ENCODE measurements around the gene KCNH2. TPM values are rescaled to one million over a fixed set of nuclear protein-coding genes. Genes with fewer than 3 reads are reported as not detected.
"Not testable (repeated sequence)": the region's sequence is repeated elsewhere in the genome, so short reads cannot be mapped to it uniquely, and the experiment has no call there.

The KCNH2 gene
- total RNA-seq, 1 donor from 2014 or later, result 107 TPM

GRCh38 chr7:150927157-150927955 lies 50.8 kb downstream of the KCNH2 start:
- no peak for ATAC-seq
- intact Hi-C loops (cut with micrococcal nuclease), result no loop called here
- DNase-seq, result no peak

DNA sequence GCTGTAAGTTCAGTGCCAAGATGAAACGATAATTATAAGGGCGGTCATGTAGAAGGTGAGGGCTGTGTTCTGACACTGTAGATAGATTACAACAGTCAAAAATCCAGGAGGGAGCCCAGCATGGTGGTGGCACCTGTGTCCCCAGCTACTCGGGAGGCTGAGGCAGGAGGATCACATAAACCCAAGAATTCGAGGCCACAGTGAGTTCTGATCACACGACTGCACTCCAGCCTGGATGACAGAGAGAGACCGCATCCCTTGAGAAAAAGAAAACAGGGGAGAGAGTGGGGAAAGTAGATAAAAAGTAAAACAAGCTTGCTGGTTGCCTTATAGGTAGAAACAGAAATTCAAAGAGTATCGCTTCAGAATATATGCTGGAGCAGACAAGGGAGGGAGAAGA lies 52.1 kb downstream of the KCNH2 start:
- ATAC-seq (no peak), DNase-seq (no peak)
- intact Hi-C loops (cut with micrococcal nuclease), result no loop called here

DNA sequence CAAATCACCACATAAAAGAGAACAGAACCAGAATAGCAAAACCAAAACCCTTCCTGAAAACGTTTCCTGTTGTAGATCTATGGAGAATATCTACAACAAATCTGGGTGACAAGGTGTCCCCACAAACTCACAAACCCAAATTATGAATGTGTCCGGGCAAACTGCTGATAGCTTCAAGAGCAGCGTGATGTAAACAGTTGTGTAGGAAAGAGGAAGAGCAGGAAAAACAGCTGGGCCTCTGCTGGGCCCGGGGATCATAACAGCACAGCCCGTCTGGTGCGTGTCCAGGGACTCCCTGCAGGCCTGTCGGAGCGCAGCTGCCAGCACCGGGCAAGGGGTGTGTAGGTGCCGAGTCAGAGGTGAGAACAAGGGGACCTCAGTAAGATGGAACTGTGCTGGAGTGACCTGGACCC lies 53.7 kb downstream of the KCNH2 start:
- DNase-seq, result no peak
- ATAC-seq, result no peak
- intact Hi-C loops (cut with micrococcal nuclease), result no loop called here

DNA sequence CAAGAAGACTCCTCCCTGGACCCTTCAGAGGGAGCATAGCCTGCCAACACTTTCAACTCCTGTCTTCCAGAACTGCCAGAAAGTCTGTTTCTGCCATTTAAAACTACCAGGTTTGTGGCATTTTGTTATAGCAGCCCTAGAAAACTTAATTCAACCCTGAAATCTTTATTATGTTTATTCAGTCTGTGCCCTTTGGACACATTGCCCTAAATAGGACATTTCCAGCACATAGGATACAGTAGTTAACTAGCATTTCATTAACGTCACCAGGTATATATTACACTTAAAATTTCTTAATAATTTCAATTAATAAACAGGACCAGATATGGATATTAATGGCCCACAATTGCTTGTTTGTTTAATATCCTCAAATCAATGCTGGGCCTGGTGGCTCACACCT lies 54.3 kb downstream of the KCNH2 start:
- intact Hi-C loops (cut with micrococcal nuclease), result no loop called here
- no peak for DNase-seq
- no peak for ATAC-seq

DNA sequence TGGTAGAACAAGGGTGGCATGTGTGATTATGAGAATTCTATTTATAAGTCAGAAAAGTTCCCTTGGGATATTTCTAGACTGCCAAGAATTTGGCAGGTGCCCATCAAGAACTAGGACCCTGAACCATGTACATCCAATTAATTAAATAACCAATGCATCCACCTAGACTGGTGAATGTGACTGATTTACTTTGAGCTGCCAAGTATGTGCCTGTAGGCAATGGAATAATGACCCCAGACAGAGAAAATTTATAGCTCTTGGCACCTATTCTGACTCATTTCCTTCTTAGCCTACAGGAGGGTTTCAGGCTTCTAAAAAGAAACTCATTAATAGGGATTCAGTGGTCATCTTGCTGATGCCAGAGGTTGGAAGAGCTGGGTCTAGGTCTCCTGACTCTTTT lies 54.9 kb downstream of the KCNH2 start:
- intact Hi-C loops (cut with micrococcal nuclease), result no loop called here
- DNase-seq, result no peak
- no peak for ATAC-seq

GRCh38 chr7:150919160-150919559 lies 59.0 kb downstream of the KCNH2 start:
- intact Hi-C loops (cut with micrococcal nuclease), result no loop called here
- ATAC-seq (no peak), DNase-seq (no peak)

- intact Hi-C loops (cut with micrococcal nuclease), result no loop called here
- ATAC-seq, result no peak
Measured at GRCh38 chr7:150918378-150918777, 59.7 kb downstream of the KCNH2 start.

DNA sequence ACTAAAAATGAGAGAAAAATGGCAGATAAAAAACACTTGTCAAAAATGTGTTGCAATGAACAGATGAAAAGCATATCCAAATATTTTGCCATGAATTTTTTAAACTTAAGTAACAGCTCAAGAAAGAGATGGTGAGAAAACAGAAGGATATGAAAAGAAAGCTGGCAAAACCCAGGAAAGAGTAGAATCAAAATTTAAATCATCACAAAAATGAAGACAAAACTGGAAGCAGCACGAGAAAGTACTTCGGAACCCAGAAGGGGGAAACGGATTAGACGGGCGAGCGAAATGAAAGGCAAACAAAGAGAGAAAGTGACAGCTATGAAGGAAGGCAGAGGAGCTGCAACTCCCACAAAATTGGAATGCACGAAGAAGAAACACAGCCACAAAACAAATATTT lies 60.2 kb downstream of the KCNH2 start:
- no peak for ATAC-seq
- intact Hi-C loops (cut with micrococcal nuclease), result no loop called here
- DNase-seq, result no peak

More at GRCh38 chr7:150918378-150918777, 59.7 kb downstream of the KCNH2 start:
- no peak for DNase-seq

DNA sequence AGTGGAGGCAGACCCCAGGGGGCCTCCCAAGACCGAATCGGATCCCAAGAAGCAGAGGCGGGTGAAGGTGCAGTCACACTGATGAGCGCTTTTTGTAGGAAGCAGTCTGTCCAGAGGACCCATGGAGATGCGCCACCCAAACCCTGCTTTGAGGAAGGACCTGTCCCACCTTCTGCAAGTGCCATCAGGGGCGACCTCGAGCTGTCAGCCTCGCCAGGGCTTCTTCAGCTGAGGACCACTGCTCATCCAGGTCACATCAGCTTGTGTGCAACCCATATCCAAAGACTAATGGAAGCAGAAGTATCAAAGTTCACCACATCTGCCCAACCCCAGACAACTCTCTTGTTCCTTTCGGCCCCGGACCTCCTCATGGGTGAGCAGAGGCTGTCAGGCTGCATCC lies 61.5 kb downstream of the KCNH2 start:
- DNase-seq (no peak), ATAC-seq (no peak)
- intact Hi-C loops (cut with micrococcal nuclease), result no loop called here

- intact Hi-C loops (cut with micrococcal nuclease), result no loop called here
- ATAC-seq, result no peak
- no peak for DNase-seq
Measured at GRCh38 chr7:150914966-150915365, 63.2 kb downstream of the KCNH2 start.

- intact Hi-C loops (cut with micrococcal nuclease), result no loop called here
- ATAC-seq, result no peak
- no peak for DNase-seq
Measured at GRCh38 chr7:150914196-150914595, 63.9 kb downstream of the KCNH2 start.

DNA sequence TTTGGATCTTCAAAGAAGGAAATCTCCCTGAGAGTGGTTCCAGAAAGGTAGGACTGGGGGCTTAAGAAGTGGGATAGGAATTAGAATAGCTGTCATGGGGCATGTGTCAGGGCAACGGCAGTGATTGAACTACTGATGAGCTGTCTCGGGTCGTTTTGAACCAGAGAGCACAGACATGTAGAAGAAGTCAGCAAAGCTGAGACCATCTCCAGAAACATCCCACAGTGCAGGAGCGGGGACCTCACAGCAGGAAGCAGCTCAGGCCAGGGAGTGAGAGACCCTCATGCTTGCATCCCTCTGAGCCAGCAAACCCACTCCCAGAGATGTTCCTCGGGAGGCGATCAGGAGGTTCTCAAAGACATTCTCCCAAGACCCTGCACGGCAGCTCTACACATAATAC lies 65.7 kb downstream of the KCNH2 start:
- DNase-seq (no peak), ATAC-seq (no peak)
- intact Hi-C loops (cut with micrococcal nuclease), result no loop called here

GRCh38 chr7:150911590-150912267 lies 66.4 kb downstream of the KCNH2 start:
- intact Hi-C loops (cut with micrococcal nuclease), result no loop called here
- ATAC-seq, result no peak
- DNase-seq, result no peak

GRCh38 chr7:150910996-150911422 lies 67.1 kb downstream of the KCNH2 start:
- DNase-seq, result no peak
- no peak for ATAC-seq
- intact Hi-C loops (cut with micrococcal nuclease), result no loop called here

DNA sequence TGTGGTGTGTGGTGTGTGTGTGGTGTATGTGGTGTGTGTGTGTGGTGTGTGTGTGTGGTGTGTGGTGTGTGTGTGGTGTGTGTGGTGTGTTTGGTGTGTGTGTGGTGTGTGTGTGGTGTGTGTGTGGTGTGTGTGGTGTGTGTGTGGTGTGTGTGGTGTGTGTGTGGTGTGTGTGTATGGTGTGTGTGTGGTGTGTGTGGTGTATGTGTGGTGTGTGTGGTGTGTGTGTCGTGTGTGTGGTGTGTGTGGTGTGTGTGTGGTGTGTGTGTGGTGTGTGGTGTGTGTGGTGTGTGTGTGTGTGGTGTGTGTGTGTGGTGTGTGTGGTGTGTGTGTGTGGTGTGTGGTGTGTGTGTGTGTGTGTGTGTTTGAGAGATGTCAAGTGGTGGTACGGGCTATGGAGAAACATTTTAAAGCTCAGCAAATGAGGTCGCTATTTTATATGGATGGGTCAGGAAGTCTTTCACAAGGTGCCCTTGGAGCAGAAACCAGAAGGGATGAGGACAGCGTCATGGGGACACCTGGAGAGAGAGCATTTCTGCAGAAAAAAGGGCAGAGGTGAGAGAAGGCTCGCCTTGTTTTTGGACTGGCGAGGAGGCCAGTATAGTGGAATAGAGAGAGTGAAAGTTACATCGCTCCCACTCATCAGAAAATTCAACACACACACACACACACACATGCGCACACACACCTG lies 67.7 kb downstream of the KCNH2 start:
- ATAC-seq; DNase-seq; intact Hi-C loops (cut with micrococcal nuclease): not testable (repeated sequence)

- intact Hi-C loops (cut with micrococcal nuclease), result no loop called here
- no peak for ATAC-seq
- DNase-seq, result no peak
Measured at GRCh38 chr7:150909200-150909995, 68.7 kb downstream of the KCNH2 start.

DNA sequence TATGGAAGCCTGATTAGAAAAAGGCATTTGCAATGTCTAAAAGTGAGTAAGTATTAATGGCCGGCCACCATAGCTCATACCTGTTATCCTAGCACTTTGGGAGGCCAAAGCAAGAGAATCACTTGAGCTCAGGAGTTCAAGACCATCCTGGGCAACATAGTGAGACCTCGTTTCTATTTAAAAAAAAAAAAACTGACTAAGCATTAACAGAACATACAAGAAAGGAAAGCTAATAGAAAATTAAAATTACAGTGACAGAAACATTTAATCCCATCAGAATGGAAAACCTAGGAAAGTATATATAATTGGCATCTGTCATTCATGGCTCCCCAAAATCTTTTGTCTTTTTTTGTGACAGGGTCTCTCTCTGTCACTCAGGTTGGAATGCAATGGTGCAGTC lies 69.9 kb downstream of the KCNH2 start:
- no peak for DNase-seq
- intact Hi-C loops (cut with micrococcal nuclease), result no loop called here
- no peak for ATAC-seq

DNA sequence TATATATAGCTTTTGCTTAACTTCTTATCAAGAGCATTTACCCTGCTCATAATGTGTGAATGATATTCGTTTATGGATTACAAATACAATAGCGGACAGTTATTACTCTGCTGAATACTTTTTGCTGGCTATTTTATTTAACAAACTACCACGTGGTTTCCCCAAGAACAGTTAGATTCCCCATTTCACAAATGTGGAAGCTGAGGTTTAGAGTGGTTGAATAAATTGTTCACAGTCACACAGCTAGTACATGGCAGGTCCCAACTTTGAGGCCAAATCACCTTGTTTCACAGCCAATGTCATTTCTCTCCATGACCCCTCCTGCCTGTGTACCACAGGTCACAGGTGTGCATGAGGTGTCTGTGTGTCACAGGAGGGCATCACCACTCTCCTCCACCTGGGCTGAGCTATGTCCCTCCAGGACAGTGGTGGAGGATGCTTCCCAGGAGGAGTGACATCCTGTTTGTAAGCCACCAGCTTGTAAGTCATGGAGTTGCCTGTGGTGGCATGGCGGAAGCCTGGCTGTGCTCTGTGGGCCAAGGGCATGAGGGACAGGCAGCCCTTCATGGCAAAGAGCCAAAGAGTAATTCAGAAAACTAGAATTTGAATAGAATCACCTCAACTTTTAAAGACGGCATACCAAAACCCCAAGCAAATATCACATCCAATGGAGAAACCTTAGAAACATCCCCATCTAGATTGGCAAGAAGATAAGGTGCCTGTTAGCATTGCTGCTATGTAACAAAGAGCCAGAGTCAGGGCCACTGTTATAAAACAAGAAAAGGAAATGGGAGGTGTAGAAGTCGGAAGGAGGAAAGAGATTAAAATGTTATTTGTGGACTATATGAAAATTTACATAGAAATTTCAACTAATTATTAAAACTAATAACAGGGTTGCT lies 73.9 kb downstream of the KCNH2 start:
- ATAC-seq (peak; percentile 14), DNase-seq (no peak)
- intact Hi-C loops (cut with micrococcal nuclease), result no loop called here

Measured in left ventricle myocardium superior (tissue), 1 donor.